Measurements from ENCODE around the gene CCN5.

Gene CCN5

DNA sequence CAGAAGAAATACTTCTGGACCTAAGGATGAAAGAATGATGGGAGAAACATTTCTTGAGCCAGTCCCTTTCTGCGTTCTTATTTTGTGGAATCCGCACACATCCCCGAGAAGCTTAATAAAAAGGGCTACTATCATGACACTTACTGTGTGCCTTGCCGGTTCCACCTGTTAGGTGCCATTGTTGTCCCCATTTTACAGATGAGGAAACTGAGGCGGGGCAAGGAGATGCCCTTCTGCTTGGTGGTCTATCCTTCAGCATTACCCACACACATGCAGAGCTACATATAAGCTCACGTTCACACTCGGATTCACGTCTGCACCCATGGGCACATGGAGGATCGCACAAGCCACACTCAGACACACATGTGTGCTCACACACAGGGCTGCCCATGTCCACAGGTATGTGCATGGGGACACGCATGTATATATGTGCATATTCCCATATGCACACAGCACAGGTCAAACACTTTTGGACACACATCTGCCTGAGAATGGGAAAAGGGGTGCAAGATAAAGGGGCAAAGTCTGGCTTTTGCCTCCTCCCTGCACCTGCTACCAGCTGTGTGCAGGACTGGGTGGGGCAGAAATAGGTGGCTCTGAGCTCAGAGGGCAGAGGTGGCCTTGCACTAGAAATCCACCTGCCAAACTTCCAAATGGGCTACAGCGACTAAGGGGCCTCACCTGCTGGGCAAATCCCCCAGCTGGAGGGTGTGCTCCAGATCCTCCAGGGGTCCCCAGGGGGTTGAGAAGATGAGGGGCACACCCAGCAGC lies 33.2 kb upstream of the CCN5 start:
- no peak overlapping the region for H3K4me3 ChIP-seq (ENCODE audit: control insufficient read depth, low read depth, low read length)
- no peak for DNase-seq (ENCODE audit: low read depth)
- TF ChIP-seq, protein P1, sequence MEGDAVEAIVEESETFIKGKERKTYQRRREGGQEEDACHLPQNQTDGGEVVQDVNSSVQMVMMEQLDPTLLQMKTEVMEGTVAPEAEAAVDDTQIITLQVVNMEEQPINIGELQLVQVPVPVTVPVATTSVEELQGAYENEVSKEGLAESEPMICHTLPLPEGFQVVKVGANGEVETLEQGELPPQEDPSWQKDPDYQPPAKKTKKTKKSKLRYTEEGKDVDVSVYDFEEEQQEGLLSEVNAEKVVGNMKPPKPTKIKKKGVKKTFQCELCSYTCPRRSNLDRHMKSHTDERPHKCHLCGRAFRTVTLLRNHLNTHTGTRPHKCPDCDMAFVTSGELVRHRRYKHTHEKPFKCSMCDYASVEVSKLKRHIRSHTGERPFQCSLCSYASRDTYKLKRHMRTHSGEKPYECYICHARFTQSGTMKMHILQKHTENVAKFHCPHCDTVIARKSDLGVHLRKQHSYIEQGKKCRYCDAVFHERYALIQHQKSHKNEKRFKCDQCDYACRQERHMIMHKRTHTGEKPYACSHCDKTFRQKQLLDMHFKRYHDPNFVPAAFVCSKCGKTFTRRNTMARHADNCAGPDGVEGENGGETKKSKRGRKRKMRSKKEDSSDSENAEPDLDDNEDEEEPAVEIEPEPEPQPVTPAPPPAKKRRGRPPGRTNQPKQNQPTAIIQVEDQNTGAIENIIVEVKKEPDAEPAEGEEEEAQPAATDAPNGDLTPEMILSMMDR (conservative IDR thresholded peaks at IDR 0.05; ENCODE audit: control insufficient read depth, insufficient read depth, low read depth, low read length): no peak

DNA sequence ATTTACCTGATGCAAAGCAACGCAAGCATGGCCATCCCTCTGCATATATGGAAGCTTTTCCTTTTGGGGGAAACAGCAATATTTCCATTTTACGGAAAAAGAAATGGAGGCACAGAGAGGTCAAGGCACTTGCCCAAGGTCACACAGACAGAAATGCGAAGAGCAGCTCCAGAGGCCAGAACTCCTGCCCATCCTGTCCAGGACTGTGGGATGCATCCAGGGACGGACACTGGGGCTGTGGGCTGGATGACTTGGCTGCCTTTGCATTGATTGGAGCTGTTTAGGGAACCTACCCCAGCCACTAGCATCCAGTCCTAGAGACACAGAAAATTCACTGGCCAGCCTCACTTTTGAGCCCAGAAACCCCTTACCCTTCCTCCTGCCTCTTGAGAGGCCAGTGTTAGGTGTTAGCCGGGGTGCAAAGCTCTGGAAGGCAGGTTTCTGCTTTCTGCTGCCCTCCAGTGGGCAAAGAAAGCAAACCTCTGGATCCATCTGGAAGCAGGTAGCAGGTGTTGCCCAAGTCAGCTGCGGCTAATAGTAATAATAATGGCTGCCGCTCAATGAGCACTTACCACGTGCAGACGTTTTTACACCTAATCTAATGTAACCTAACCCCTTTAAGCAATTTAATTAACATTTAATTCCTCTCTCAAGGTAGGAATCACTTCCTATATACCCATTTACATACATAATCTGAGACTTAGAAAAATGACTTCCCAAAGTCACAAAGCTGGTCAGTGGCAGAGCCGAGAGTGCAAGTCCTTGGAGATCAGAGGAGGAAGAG lies 31.7 kb upstream of the CCN5 start:
- no peak for DNase-seq (ENCODE audit: low read depth)
- TF ChIP-seq, protein P1 (conservative IDR thresholded peaks at IDR 0.05; ENCODE audit: control insufficient read depth, insufficient read depth, low read depth, low read length): peak; percentile 52
- no peak overlapping the region for H3K4me3 ChIP-seq (ENCODE audit: control insufficient read depth, low read depth, low read length)

DNA sequence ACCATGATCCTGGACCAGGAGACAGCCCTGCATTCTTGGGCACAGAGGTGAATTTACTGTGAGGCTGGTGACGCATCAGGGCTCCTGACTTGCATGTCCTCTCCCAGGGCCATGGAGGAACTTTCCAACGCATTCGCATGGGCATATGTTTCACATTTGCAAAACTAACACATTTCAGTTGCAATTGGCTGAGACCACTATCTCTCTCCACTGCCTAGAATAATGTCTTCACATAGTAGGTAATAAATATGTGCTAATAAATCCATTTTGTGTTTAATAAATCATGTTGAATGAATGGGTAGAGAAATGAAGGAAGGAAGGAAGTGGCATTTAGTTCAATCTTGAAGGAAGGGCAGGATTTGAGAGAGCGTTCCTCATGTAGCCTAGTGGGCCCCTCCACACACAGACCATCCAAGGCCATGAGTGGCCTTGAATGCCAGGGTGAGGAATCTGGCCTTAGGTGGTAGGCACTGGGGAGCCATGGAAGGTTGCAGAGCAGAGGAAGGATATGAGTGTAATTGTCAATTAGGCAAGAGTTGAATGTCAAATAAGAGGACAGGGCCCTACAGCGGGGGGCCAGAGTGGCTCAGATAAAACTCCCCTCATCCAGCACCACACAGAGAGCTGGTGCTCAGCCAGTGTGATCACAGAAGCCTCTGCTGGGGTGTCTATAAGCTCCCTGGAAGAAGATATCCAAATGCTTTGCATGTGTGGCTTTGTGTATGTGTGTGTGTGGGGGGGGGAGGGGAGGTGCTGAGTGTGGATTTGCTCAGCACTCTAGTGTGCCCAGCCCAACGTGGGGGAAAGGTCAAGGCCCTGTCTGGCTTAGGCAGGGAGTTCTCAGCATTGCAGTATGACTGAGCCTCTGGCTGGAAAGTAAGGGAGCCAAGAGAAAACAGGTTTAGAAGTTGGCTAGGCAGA lies 30.9 kb upstream of the CCN5 start:
- no peak for DNase-seq (ENCODE audit: low read depth)
- TF ChIP-seq, protein P1 (conservative IDR thresholded peaks at IDR 0.05; ENCODE audit: control insufficient read depth, insufficient read depth, low read depth, low read length): no peak

DNA sequence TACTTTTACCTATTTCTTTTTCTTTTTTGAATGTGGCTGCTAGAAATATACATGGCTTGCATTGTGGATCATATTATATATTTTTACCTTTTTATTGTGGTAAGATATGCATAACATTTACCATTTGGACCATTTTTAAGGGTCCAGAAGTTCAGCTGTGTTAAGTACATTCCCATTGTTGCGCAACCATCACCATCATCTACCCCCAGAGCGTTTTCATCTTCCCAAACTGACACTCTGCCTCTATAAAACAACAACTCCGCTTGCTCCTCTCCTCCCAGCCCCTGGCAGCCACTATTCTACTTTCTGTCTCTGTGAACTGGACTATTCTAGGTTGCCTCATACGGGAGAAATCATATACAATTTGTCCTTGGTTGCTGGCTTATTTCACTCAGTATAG lies 28.2 kb upstream of the CCN5 start:
- DNase-seq (ENCODE audit: low read depth): no peak
- H3K4me3 ChIP-seq (ENCODE audit: control insufficient read depth, low read depth, low read length): no peak overlapping the region
- TF ChIP-seq, protein P1 (conservative IDR thresholded peaks at IDR 0.05; ENCODE audit: control insufficient read depth, insufficient read depth, low read depth, low read length): no peak

More for the DNA sequence above, 30.9 kb upstream of the CCN5 start:
- no peak overlapping the region for H3K4me3 ChIP-seq (ENCODE audit: control insufficient read depth, low read depth, low read length)

DNA sequence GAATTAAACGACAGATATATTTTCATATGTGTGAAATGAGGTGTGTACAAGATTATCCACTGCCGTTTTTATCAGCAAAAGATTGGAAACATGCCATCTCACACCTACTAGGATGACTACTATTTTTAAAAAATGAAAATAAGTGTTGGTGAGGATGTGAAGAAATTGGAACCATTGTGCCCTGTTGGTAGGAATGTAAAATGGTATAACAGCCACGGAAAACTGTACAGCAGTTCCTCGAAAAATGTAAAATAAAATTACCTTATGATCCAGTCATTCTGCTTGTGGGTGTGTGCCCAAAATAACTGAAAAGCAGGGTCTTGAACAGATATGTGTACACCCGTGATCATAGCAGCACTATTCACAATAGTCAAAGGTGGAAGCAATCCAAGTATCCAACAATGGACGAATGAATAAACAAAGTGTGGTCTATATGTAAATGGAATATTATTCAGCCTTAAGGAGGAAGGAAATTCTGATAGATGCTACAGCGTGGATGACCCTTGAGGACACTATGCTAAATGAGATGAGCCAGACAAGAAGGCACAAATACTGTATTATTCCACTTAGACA lies 27.0 kb upstream of the CCN5 start:
- H3K4me3 ChIP-seq (ENCODE audit: control insufficient read depth, low read depth, low read length): no peak overlapping the region
- no peak for DNase-seq (ENCODE audit: low read depth)
- TF ChIP-seq, protein P1 (conservative IDR thresholded peaks at IDR 0.05; ENCODE audit: control insufficient read depth, insufficient read depth, low read depth, low read length): no peak

DNA sequence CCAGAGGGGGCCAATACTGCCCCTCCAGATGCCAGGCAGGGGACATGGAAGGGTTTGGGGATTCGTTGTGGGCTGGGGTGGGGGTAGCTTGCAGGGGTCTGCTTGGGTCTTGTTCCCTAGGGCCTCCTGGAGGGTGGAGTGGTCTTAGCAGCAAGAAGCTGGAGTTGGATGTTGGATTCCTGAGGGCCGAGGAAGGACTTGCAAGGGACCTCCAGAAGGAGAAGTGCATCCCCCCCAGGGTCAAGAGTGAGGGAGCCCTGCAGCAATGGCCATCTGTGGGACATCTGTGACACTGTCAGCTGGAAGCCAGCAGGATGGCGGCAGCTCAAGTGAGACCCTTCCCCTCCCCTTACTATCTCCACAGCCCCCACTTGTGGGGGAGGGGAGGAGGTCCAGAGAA lies 25.4 kb upstream of the CCN5 start:
- H3K4me3 ChIP-seq (ENCODE audit: control insufficient read depth, low read depth, low read length): no peak overlapping the region
- DNase-seq (ENCODE audit: low read depth): no peak
- TF ChIP-seq, protein P1 (conservative IDR thresholded peaks at IDR 0.05; ENCODE audit: control insufficient read depth, insufficient read depth, low read depth, low read length): no peak
